ENCODE measurements around the gene MN1. TPM values are rescaled to one million over a fixed set of nuclear protein-coding genes. Genes with fewer than 3 reads are reported as not detected.

Gene MN1
- total RNA-seq, 1 donor from 2014 or later = 6.1 TPM

DNA sequence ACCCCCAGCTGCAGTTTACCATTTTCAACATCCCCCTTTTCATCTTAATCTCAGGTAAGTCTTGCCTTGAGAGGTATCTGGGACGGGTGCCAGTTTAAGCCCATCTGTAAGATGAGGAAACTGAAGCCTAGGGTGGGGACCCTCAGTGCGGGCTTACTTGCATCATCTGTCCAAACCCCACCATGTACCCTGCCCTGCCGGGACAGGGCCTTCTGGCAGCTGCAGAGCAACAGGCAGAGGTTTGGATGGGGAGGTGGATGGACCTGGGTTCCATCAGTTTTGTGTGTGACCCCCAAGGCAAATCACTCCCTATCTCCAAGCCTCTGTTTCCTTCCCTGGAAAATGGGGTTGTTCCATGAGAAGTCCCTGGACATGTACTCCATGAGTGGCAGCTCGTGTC is 67.5 kb downstream of the MN1 start:
- Histone ChIP-seq H3K27ac (no peak overlapping the region), H3K27me3 (no peaks in the 10 kb centered on the region), H3K36me3 (no peaks in the 10 kb centered on the region), H3K4me3 (no peak overlapping the region), H3K4me1 (no peaks in the 10 kb centered on the region), H3K9me3 (no peaks in the 10 kb centered on the region)
- DNase-seq (ENCODE audit: extremely low spot score in 2 of 2) = no peak
- intact Hi-C loops (cut with DNase I) = no loop called here
- TF ChIP-seq POLR2AphosphoS5 (IDR thresholded peaks at IDR 0.05; ENCODE audit: insufficient read depth in 1 of 2, low read depth in 1 of 2) = no peak
- TF ChIP-seq, protein P1, sequence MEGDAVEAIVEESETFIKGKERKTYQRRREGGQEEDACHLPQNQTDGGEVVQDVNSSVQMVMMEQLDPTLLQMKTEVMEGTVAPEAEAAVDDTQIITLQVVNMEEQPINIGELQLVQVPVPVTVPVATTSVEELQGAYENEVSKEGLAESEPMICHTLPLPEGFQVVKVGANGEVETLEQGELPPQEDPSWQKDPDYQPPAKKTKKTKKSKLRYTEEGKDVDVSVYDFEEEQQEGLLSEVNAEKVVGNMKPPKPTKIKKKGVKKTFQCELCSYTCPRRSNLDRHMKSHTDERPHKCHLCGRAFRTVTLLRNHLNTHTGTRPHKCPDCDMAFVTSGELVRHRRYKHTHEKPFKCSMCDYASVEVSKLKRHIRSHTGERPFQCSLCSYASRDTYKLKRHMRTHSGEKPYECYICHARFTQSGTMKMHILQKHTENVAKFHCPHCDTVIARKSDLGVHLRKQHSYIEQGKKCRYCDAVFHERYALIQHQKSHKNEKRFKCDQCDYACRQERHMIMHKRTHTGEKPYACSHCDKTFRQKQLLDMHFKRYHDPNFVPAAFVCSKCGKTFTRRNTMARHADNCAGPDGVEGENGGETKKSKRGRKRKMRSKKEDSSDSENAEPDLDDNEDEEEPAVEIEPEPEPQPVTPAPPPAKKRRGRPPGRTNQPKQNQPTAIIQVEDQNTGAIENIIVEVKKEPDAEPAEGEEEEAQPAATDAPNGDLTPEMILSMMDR (IDR thresholded peaks at IDR 0.05) = no peak
- no peak for TF ChIP-seq POLR2A (IDR thresholded peaks at IDR 0.05)

DNA sequence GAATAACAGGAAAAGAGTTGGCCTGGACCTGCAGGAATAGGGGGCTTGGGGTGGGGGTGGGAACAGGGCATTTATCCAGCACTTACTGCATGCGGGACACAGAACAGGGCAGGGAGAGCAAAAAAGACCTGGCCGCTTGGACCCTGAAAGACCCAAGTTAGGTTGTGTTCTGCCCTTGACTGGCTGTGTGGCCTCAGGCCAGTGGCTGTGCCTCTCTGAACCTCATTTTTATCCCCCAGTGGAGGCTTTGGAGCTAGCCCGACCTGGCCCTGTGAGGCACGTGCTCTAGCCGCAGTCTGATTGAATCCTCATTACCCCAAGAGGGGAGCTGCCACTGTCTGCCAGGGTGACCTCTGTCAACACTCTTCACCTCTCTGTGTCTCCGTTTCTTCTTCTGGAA is 68.7 kb downstream of the MN1 start:
- TF ChIP-seq POLR2AphosphoS5 (IDR thresholded peaks at IDR 0.05; ENCODE audit: insufficient read depth in 1 of 2, low read depth in 1 of 2) (no peak), POLR2A (IDR thresholded peaks at IDR 0.05) (no peak)
- TF ChIP-seq, protein P1 (IDR thresholded peaks at IDR 0.05) = no peak
- H3K9me3 ChIP-seq = no peaks in the 10 kb centered on the region
- intact Hi-C loops (cut with DNase I) = no loop called here
- DNase-seq (ENCODE audit: extremely low spot score in 2 of 2) = no peak
- peaks cover under 1% of the 10 kb centered on the region for H3K4me1 ChIP-seq
- no peaks in the 10 kb centered on the region for H3K36me3 ChIP-seq
- no peaks in the 10 kb centered on the region for H3K27me3 ChIP-seq
- H3K27ac ChIP-seq = no peak overlapping the region
- H3K4me3 ChIP-seq = no peak overlapping the region

DNA sequence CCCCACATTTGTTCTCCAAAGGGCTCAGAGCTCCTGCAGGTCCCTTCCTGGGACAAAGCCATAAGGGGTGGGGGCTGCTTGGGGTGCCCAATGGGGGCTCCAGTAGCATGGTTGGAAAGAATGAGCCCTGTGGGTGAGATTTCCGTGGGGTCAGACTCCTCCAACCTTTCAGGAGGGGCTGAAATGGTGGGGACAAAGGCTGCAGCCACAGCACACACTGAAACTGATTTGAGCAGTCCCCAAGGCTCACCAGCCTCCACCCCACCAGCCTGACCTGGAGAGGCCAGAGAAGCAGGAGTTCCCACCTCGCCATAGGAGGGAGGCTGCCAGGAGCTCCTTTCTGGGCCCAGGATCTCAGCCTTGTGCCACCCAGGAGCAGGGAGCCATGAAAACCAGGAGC is 69.2 kb downstream of the MN1 start:
- Histone ChIP-seq H3K27me3 (no peaks in the 10 kb centered on the region), H3K27ac (no peak overlapping the region), H3K4me1 (peaks cover 5% of the 10 kb centered on the region), H3K36me3 (no peaks in the 10 kb centered on the region), H3K4me3 (no peak overlapping the region), H3K9me3 (no peaks in the 10 kb centered on the region)
- intact Hi-C loops (cut with DNase I) = no loop called here
- TF ChIP-seq POLR2AphosphoS5 (IDR thresholded peaks at IDR 0.05; ENCODE audit: insufficient read depth in 1 of 2, low read depth in 1 of 2) (no peak), POLR2A (IDR thresholded peaks at IDR 0.05) (no peak)
- TF ChIP-seq, protein P1 (IDR thresholded peaks at IDR 0.05) = no peak
- DNase-seq (ENCODE audit: extremely low spot score in 2 of 2) = no peak

DNA sequence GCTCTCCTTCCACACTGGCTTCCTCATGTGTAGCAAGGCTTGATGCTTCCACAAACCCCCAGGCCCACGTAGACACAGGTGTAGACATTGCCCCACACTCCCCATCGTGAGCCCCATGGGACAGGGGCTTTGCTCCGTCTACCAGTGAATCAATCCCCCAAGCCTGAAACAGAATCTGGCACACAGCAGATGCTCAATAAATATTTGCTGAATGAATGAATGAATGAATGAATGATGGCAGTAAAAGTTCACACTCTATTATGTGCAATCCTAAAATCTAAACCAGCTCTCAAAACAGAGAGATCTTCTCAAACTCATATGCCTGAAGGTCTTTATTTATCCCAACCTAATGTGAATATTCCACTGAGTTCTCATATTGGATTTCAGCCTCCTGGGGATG is 69.9 kb downstream of the MN1 start:
- Histone ChIP-seq H3K27ac (no peak overlapping the region), H3K4me1 (peaks cover 13% of the 10 kb centered on the region), H3K9me3 (no peaks in the 10 kb centered on the region), H3K27me3 (no peaks in the 10 kb centered on the region), H3K4me3 (no peak overlapping the region), H3K36me3 (no peaks in the 10 kb centered on the region)
- no peak for DNase-seq (ENCODE audit: extremely low spot score in 2 of 2)
- intact Hi-C loops (cut with DNase I) = no loop called here
- no peak for TF ChIP-seq POLR2A (IDR thresholded peaks at IDR 0.05)
- no peak for TF ChIP-seq POLR2AphosphoS5 (IDR thresholded peaks at IDR 0.05; ENCODE audit: insufficient read depth in 1 of 2, low read depth in 1 of 2)
- TF ChIP-seq, protein P1 (IDR thresholded peaks at IDR 0.05) = no peak

DNA sequence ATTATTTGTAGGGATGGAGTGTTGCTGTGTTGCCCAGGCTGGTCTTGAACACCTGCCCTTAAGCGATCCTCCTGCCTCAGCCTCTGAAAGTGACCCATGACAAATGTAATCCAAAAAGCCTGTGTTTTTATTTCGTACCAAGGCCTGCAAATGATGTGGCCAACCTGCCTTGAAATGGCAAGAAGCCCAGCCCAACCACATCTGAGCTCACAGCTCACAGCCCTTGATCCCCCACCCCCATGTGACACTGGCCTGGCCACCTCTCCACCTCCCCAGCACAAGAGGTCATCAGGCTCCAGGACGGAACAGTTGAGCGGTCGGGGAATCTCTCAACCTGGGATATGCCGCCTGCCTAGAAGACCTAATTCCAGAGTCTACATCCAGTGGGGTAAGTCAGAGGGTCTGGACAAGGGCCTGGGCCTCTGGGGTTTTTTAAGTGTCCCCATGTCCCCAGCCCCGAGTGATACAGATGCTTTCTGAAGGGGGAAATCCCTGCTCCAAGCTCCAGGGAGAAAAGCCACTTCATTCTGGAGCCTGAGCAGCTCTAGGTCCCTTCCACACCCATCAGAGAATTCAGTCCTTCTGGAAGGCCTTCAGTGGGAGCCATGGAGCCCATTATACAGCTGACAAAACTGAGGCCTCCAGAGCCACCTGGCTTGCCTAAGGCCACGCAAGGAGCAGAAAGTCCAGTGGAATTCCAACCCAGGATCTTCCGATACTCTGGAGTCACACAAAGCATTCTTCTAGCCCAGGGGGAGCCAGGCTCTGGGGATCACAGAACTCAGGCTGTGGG is 70.7 kb downstream of the MN1 start:
- no peaks in the 10 kb centered on the region for H3K9me3 ChIP-seq

More for the DNA sequence above, 70.7 kb downstream of the MN1 start:
- no peak for TF ChIP-seq POLR2A (IDR thresholded peaks at IDR 0.05)
- TF ChIP-seq, protein P1 (IDR thresholded peaks at IDR 0.05) = no peak
- no peak for TF ChIP-seq POLR2AphosphoS5 (IDR thresholded peaks at IDR 0.05; ENCODE audit: insufficient read depth in 1 of 2, low read depth in 1 of 2)
- Histone ChIP-seq H3K4me3 (no peak overlapping the region), H3K4me1 (peaks cover 21% of the 10 kb centered on the region), H3K36me3 (no peaks in the 10 kb centered on the region), H3K27ac (no peak overlapping the region), H3K27me3 (no peaks in the 10 kb centered on the region)
- DNase-seq (ENCODE audit: extremely low spot score in 2 of 2) = no peak
- intact Hi-C loops (cut with DNase I) = no loop called here

Data from vagina (tissue), 2 donors.